ENCODE results near the gene TOLLIP.

The TOLLIP gene

DNA sequence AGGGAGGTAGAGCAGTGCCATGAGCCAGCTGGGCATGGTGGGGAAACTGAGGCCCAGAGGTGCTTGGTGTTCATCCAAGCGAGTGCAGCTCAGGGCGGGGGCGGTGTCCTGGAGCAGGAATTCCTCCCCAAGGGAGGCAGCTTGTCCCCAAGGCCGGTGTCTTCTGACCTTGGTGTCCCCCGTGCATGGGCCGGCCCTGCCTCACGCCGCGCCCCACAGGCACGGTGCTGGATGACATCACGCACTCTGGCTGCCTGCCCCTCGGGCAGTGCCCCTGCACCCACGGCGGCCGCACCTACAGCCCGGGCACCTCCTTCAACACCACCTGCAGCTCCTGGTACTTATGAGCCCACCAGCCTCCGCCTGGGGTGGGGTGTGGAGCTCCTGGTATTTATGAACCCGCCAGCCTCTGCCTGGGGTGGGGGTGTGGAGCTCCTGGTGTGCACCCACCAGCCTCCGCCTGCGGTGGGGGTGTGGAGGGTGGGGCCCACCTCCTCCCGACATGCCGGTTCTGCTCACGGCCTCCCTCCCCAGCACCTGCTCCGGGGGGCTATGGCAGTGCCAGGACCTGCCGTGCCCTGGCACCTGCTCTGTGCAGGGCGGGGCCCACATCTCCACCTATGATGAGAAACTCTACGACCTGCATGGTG is 79.8 kb downstream of the TOLLIP start:
- no peak for TF ChIP-seq CTCF (IDR thresholded peaks at IDR 0.05; ENCODE audit: low read depth, low read length, missing control alignments)
- no peak overlapping the region for H3K4me3 ChIP-seq (replicated peaks; ENCODE audit: low read depth, low read length)
- DNase-seq (ENCODE audit: extremely low read depth, low read depth): no peak

- no peak for DNase-seq (ENCODE audit: extremely low read depth, low read depth)
- TF ChIP-seq CTCF (IDR thresholded peaks at IDR 0.05; ENCODE audit: low read depth, low read length, missing control alignments): no peak
Observed at GRCh38 chr11:1228921-1229451, 80.4 kb downstream of the TOLLIP start.

DNA sequence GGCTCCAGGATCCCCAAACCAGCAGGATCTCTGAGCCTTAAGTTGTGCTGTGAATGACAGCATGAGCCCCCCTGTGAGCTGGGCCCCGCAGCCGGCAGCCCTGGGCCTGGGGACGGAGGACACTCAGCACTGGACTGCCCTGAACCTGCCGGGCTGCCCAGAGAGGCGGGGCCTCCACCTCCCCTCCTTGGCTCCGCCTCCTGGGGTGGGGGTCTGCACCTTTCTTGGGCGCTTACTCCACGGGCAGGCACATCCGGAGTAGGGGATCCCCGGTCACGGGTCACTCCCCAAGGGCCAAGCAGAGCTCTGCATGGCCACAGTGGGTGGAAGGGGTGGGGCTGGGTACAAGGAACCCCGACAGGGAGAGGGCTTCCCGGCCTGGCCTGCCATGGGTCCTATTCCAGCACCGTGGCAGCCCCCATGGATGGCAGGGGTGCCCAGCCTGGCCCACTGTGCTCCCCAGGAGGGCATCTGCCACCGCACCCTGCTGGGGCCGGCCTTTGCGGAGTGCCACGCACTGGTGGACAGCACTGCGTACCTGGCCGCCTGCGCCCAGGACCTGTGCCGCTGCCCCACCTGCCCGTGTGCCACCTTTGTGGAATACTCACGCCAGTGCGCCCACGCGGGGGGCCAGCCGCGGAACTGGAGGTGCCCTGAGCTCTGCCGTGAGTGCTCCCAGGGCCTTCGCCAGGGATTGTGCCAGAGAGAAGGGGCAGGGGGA is 81.2 kb downstream of the TOLLIP start:
- no peak overlapping the region for H3K4me3 ChIP-seq (replicated peaks; ENCODE audit: low read depth, low read length)
- TF ChIP-seq CTCF (IDR thresholded peaks at IDR 0.05; ENCODE audit: low read depth, low read length, missing control alignments): no peak
- DNase-seq (ENCODE audit: extremely low read depth, low read depth): no peak

More at GRCh38 chr11:1228921-1229451, 80.4 kb downstream of the TOLLIP start:
- no peak overlapping the region for H3K4me3 ChIP-seq (replicated peaks; ENCODE audit: low read depth, low read length)

DNA sequence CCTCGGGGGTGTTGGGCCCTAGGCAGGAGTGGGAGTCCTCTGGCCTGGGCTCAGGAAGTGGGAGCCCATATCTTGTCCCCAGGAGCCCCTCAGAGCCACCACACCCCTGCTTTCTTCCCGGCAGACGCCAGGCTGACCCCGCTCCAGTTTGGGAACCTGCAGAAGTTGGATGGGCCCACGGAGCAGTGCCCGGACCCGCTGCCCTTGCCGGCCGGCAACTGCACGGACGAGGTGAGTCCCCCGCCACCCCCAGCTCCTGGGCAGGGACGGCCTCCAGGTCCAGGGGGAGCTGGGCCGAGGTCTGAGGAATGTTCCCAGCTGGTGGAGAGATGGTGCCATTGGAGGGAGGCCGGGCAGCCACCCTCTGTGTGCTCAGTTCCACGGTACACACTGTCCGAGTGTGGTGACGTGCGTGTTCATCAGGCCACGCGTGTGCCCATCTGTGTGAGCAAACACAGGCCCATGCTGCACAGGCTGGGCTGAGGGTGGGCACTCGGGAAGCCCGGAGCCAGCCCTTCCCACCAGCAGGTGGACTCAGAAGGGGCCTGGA is 81.8 kb downstream of the TOLLIP start:
- no peak overlapping the region for H3K4me3 ChIP-seq (replicated peaks; ENCODE audit: low read depth, low read length)
- TF ChIP-seq CTCF (IDR thresholded peaks at IDR 0.05; ENCODE audit: low read depth, low read length, missing control alignments): no peak
- no peak for DNase-seq (ENCODE audit: extremely low read depth, low read depth)

DNA sequence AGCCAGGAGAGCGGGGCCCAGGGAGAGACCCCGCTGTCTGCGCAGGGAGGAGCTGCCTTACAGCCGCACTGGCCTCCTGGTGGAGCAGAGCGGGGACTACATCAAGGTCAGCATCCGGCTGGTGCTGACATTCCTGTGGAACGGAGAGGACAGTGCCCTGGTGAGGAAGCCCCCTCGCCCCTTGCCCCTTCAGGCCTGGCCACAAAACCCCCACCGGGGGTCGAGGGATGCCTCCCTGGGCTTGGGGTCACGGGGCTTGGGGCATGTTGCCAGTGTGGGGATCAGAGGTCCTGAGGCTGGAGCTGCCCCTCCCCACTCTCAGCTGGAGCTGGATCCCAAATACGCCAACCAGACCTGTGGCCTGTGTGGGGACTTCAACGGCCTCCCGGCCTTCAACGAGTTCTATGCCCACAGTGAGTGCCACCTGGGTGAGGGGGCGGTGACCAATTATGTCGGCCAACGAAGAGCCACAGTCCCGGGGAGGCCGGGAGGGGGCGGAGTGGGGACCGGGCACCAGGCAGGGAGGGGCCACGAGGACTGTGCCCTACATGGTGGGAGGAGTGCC is 82.4 kb downstream of the TOLLIP start:
- H3K4me3 ChIP-seq (replicated peaks; ENCODE audit: low read depth, low read length): no peak overlapping the region
- peak; percentile 15 for TF ChIP-seq CTCF (IDR thresholded peaks at IDR 0.05; ENCODE audit: low read depth, low read length, missing control alignments)
- no peak for DNase-seq (ENCODE audit: extremely low read depth, low read depth)

GRCh38 chr11:1226226-1226985 is 83.0 kb downstream of the TOLLIP start:
- H3K4me3 ChIP-seq (replicated peaks; ENCODE audit: low read depth, low read length): no peak overlapping the region
- TF ChIP-seq CTCF (IDR thresholded peaks at IDR 0.05; ENCODE audit: low read depth, low read length, missing control alignments): no peak
- no peak for DNase-seq (ENCODE audit: extremely low read depth, low read depth)

Measured in HFF-Myc (cell line).